Kidney epithelial cell (primary cell): Measurements from ENCODE around the gene PI4KA. TPM values are rescaled to one million over a fixed set of nuclear protein-coding genes. Genes with fewer than 3 reads are reported as not detected.

Experiments
- DNase-seq: peaks from one replicate; pipeline ENCODE4 v3.0.0-alpha.2; 2010; ENCODE audit warnings: low read depth
- H3K27me3 ChIP-seq: 2 replicates; pipeline ENCODE4 v1.6.0; 2011; ENCODE audit warnings: low read length; ENCODE audit not compliant: control insufficient read depth, insufficient read depth
- H3K36me3 ChIP-seq: 2 replicates; pipeline ENCODE4 v1.5.1; 2011; ENCODE audit warnings: low read length; ENCODE audit not compliant: control insufficient read depth, insufficient read depth
- H3K4me3 ChIP-seq: 2 replicates; pipeline ENCODE4 v1.5.1; 2011; ENCODE audit warnings: low read depth, mild to moderate bottlenecking, control low read depth, low read length
- total RNA-seq: library from RNA; depleted of rRNA; stranded (reverse); fragments of >200 nt; gene quantifications from 2 replicates; pipeline ENCODE4 v1.2.3, GENCODE V29; 2015
- TF ChIP-seq, protein P1 (sequence below): IDR thresholded peaks from 2 replicates; pipeline ENCODE4 v1.5.1; 2011; ENCODE audit warnings: mild to moderate bottlenecking, moderate library complexity, low read length, control low read depth, inconsistent platforms; ENCODE audit not compliant: insufficient read depth, poor library complexity, severe bottlenecking

PI4KA gene
- total RNA-seq, 1 donor from 2014 or later = 50.6 TPM

DNA sequence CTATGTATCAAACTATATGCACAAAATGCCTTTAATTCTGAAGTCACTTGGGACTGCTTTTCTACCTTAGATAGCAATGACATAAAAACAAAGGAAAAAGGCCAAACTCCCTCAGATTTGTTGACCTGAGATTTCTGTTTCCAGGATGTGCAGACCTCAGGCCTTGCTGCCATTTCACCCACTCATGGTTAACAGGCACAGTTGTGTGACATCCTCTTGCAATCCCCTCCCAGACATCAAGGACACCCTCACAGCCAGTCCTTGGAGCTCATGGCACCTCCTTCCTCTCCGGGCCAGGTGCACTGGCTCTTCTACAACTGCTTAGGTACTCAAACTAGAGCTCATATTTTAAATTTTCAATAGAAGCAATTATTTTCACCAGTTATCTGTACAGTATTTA lies 47.4 kb downstream of the PI4KA start:
- TF ChIP-seq, protein P1, sequence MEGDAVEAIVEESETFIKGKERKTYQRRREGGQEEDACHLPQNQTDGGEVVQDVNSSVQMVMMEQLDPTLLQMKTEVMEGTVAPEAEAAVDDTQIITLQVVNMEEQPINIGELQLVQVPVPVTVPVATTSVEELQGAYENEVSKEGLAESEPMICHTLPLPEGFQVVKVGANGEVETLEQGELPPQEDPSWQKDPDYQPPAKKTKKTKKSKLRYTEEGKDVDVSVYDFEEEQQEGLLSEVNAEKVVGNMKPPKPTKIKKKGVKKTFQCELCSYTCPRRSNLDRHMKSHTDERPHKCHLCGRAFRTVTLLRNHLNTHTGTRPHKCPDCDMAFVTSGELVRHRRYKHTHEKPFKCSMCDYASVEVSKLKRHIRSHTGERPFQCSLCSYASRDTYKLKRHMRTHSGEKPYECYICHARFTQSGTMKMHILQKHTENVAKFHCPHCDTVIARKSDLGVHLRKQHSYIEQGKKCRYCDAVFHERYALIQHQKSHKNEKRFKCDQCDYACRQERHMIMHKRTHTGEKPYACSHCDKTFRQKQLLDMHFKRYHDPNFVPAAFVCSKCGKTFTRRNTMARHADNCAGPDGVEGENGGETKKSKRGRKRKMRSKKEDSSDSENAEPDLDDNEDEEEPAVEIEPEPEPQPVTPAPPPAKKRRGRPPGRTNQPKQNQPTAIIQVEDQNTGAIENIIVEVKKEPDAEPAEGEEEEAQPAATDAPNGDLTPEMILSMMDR = no peak
- Histone ChIP-seq H3K36me3 (peaks cover 1% of the 10 kb centered on the region), H3K4me3 (no peak overlapping the region), H3K27me3 (no peaks in the 10 kb centered on the region)
- no peak for DNase-seq

DNA sequence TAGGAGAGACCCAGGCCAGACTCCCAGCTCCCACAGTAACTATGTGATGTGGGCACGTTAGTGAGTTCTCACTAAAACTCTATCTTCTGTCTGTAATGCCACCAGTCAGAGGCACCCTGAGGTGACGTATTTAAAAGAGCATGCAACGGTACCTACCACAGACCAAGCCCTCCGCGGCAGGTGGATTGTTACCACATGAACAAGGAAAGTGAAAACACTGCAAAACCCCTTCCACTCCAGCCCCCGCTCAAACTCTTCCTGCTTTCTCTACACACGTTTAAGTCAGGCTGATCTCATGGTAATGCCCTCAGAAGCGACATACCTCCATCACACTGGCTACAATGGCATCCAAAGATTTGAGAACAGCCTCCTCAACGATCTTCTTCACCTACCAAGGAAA lies 48.0 kb downstream of the PI4KA start:
- Histone ChIP-seq H3K4me3 (no peak overlapping the region), H3K36me3 (peaks cover 1% of the 10 kb centered on the region), H3K27me3 (no peaks in the 10 kb centered on the region)
- TF ChIP-seq, protein P1 = no peak
- no peak for DNase-seq

GRCh38 chr22:20809538-20810185 lies 48.9 kb downstream of the PI4KA start:
- TF ChIP-seq, protein P1 = no peak

GRCh38 chr22:20808844-20809243 lies 49.8 kb downstream of the PI4KA start:
- TF ChIP-seq, protein P1 = no peak
- Histone ChIP-seq H3K36me3 (peaks cover 3% of the 10 kb centered on the region), H3K4me3 (no peak overlapping the region), H3K27me3 (no peaks in the 10 kb centered on the region)
- DNase-seq = no peak

More at GRCh38 chr22:20809538-20810185, 48.9 kb downstream of the PI4KA start:
- Histone ChIP-seq H3K36me3 (peaks cover 3% of the 10 kb centered on the region), H3K4me3 (no peak overlapping the region), H3K27me3 (no peaks in the 10 kb centered on the region)
- DNase-seq = no peak

DNA sequence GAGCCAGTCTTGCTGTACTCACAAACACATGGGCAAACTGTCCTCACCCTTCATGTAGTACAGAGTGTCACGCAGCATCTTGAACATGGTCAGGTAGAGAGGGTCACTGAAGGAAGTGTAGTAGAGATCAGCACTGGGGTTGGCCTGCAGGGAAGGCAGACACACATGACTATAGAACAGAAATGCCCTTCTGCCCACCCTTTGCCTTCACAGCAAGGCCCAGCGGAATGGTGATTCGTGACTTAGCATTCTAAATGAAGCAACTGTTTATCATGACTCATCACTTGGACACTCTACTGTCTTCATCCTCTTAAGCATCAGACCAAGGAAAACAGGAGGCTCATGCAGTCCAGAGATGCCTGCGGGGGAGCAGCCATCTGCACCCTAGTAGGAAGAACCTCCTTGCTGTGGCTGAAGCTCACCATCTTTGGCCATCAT lies 51.3 kb downstream of the PI4KA start:
- Histone ChIP-seq H3K27me3 (no peaks in the 10 kb centered on the region), H3K36me3 (peaks cover 3% of the 10 kb centered on the region), H3K4me3 (no peak overlapping the region)
- TF ChIP-seq, protein P1 = no peak
- peak; percentile 69 for DNase-seq

DNA sequence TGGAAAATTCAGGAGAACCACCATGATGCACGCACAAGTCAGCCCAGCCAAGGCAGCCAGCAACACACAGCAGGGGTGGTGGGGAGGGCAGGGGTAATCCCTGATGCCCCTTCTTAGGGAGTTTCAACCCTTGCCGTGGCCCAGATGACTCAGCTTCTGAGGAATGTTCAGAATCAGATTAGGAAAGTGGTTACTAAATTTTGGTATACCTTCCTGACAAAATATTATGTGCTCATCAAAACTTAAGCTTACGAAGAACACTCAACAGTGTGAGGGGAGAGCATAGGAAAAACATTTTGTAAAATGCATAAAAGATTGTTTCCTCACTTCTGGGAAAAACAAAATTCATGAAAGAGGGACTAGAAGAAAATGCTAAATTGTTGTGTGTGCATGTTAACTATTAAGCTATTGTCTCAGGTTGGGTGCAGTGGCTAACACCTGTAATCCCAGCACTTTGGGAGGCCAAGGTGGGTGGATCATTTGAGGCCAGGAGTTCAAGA lies 52.6 kb downstream of the PI4KA start:
- H3K27me3 ChIP-seq = no peaks in the 10 kb centered on the region
- no peak overlapping the region for H3K4me3 ChIP-seq
- no peak for DNase-seq
- TF ChIP-seq, protein P1 = no peak
- peaks cover 1% of the 10 kb centered on the region for H3K36me3 ChIP-seq
